GM18858 (cell line): Measurements from ENCODE around the gene NPBWR2.

Experiments
- ATAC-seq: cut with Tn5 transposase; IDR thresholded peaks from one replicate; pipeline ENCODE4 v1.9.1; 2021; ENCODE audit not compliant: unreplicated experiment

Gene NPBWR2

DNA sequence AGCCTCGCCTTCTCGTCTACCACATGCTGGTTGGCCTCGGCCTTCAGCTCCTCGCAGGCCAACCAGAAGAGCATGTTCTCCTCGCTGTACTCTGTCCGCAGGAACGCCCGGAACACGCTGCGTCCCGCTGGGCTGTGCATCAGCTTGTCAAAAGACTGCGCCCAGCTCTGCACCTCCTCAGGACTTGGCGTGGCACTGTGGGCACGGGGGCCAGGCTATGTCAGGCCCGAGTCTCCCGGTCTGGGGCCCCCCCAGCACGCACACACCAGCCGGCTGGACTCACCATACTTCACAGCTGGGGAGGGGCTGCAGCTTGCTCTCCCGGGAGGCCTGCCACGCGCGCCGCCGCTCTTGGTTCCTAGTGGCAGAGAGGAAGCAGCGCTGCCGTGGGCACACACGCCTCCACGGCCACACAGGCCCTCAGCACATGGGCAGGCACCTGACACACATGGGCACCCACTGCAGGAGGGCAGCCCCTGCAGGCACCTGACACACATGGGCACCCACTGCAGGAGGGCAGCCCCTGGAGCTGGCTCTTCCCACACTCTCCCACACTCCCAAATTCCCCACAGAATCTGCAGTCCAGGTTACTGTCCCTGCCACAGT lies 33.1 kb downstream of the NPBWR2 start:
- no peak for ATAC-seq

DNA sequence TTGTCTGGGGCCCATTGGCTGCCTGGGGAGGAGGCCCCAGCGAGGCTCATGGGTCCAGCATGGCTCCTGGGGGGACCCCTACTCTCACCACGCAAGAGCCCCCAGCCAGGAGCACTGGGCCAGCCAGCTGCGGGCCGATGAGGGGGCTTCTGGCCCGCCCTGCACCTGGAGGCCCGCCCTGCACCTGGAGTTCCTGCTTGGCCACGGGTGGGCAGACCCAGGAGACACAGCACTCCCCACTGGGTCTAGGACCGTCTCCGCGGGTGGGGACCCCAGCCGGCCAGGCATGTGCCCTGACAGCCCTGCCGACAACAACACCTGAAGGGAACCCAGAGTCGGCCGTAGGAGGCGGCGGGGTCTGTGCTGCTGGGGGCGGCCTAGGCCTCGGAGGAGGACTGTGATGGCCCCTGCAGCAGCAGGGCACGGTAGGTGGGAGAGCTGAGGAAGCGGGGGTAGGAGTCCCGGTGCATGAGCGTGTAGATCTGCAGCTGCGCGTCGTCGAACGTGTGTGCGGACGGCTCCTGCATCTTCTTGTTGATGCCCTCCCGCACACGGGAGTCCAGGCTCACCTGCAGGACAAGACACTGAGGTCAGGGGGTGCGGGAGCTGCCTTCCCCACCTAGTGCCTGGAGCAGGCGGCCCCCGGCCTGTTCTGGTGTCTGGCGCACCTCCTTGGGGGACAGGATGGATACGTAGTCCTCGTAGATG lies 33.7 kb downstream of the NPBWR2 start:
- ATAC-seq = no peak

DNA sequence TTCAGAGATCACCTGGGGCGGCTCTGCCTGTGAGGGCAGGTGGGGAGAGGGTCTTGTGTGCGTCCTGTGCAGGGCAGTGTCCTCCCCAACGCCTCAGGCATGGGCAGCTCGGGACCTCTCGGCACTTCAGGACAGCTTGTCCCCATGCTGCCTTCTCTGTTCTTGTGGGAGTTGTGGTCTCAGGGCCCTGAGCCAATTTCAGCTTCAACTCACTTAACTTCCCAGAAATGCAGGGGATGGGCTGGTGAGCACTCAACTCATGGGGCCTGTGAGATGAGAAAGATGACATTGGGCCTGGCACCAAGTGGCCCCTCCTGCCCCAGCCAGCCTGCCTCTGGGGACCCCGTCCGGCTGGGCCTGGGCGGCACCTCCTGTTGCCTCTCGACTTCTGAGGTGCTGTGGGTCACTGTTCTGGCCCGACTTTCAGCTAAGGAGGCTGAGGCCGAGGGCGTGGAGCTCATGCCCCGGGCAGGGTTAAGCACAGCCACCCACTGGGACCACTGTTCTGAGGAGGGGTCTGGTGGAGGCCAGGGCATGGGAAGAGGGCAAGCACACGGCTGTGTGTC lies 34.8 kb downstream of the NPBWR2 start:
- ATAC-seq = no peak

DNA sequence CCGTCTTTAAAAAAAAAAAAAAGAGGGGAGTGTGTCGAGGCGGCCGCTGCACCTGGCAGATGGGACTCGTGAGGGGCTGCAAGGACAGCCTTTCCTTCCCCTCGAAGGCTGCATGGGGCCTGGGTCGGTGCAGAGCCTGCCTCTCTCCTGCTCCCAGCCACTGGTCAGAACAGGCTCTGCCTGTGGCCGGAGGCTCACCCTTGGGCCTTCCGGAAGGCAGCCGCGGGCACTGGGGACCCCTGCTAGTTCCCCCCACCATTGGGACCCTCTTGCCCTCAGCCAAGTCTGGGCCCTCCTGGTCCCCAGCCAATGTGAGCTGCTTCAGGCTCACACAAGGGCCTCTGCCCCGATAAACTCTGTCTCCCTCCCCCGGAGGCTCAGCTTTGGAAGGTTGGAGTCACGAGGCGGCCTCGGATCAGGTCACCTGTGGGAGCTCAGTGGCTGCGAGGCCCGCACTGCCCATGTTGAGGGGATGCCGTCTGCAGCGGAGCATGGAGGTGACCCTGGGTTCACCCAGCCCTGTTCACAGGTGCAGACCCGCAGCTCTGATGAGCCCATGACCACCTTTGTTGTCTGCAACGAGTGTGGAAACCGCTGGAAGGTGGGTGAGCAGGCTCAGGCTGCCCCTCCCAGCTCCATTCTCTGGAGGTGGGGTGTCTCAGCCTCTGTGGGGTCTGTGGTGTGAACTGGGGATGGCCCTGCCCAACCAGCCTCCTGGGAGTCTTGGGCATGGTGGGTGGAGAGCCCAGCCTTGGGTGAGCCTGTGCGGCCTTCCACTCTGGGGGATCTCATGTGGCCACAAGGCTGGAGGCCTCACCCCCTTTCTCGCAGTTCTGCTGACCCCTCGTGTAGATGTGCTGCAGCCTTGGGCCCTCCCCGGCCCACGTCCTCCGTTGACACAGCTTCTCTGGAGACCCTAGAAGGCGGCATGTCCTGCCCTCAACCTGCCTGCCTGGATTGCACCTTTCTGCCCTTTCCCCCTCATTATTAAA lies 35.7 kb downstream of the NPBWR2 start:
- no peak for ATAC-seq

DNA sequence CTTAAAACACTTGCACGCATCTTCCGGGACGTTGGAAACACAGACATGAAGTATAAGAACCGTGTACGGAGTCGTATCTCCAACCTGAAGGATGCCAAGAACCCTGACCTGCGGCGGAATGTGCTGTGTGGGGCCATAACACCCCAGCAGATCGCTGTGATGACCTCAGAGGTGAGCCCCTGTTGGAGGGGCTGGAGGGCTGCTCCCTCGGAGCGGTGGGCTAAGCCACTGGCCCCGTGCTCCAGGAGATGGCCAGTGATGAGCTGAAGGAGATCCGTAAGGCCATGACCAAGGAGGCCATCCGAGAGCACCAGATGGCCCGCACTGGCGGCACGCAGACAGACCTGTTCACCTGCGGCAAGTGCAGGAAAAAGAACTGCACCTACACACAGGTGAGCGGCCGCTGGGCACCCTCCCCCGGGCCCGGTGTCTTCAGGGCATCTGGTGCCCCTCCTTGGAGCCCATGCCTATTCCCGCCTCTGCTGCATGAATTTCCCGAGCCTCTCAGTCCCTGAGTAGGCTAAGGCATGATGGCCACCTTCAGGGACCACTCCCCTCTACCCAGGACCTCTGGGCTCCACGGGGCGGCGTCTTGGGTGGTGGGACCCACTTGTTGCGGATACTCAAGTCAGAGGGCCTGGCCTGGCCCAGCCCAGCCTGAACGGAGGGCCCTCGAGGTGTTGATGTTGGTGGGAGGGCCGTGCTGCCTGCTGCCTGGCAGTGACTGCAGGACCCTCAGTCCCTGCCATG lies 36.9 kb downstream of the NPBWR2 start:
- ATAC-seq = no peak

DNA sequence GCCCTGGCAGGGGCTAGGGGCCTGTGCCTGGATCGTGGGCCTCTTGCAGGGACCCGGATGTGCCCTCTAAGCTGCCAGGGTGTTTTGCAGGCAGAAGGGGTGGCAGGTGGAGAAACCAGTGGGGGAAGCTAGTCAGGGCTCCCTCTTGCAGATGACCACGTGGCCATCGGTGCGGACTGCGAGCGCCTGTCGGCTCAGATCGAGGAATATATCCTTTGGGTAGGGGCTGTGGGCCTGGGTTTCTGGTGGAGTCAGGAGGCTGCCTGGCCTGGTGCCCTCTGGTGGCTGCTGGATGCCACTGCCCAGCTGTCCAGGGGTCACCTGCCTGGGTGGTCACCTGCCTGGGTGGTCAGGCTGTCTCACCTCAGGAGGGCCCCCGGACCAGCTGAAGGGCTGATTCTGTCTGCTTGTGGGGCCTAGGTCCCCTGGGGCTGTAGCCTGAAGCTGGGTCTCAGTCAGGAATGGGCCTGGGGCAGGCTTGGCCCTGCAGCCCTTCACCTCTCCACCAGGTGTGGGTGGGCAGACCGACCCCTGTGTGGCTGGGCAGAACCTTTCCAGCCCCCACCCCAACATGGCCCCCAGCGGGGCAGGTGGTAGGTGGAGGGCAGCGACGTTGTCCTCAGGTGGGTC lies 37.6 kb downstream of the NPBWR2 start:
- ATAC-seq = no peak

DNA sequence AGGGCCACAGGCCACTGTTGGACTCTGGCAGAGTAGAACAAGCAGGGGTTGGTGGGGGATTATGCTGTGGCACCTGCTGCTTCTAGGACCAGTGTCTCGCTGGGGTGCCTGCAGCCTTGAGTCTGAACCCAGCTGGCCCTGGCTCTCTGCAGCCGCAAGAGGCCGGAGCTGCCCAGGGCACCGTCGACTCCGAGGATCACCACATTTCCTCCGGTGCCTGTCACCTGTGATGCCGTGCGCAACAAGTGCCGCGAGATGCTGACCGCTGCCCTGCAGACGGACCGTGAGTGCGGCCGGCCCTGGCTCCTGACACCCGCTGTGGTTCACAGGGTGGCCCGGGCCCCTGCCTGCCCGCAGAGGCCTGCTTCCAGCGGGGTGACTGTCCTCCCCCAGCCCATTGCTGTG lies 38.2 kb downstream of the NPBWR2 start:
- no peak for ATAC-seq

DNA sequence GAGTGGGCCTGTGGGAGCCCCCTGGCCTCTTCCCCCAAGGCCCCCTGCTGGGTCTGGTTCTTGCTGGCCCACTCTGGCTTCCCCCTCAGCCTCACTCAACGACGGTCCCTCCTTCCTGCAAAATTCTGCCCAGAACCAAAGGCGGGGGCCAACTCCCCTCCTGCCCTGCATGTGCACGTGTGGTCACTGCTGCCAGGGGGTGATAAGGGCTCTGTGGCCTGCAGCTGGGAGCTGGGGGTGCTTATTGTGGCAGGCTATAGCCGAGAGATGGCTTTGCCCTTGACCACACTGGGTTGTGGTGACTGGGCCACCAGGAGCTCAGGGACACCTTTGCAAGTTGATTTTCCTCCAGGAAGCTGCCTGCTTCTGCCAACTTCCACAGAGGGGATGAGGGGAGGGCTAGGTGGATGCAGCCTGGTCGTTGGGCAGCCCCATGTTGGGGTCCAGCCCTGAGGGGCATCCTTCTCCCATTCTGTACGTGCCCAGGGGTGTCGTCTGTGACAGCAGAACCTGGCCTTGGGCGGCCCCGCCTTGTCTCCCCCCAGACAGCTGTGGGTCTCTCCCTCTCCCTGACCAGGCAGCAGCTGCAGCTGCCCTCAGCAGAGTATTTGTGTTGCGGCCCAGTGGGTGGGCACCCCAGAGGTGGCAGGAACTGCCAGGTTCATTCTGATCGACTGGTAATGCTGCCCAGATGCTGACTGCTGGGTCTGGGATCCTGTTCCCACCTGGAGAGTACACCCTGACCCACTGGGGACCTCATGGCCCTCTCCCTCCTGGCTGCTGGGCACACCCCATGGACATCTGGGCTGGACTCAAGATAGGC lies 38.8 kb downstream of the NPBWR2 start:
- ATAC-seq = no peak

DNA sequence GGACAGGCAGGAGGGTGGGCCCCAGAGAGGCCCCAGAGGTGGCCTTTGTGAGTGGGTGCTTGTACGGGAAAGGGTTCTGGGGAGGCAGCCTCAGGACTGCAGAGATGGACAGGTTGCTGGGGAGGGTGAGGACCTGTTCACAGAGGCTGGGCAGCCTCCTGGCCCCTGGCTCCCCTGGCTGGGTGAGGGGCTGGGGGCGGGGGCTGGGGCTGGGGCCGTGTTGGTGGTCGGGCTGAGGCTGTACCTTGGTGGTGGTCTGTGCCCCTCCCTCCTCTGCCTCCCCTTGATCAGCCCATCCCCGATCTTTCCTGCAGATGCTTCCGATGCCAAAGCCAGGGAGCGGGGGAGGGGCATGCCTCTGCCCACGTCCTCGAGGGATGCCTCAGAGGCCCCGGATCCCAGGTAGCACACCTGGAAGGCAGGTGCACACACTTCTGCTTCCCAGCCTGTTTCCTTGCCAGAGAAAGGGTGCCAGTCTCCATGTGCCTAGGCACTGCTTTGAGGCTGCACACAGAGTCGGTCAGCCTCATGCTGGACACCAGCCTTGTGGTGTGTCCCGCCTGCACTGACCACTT lies 39.5 kb downstream of the NPBWR2 start:
- no peak for ATAC-seq

DNA sequence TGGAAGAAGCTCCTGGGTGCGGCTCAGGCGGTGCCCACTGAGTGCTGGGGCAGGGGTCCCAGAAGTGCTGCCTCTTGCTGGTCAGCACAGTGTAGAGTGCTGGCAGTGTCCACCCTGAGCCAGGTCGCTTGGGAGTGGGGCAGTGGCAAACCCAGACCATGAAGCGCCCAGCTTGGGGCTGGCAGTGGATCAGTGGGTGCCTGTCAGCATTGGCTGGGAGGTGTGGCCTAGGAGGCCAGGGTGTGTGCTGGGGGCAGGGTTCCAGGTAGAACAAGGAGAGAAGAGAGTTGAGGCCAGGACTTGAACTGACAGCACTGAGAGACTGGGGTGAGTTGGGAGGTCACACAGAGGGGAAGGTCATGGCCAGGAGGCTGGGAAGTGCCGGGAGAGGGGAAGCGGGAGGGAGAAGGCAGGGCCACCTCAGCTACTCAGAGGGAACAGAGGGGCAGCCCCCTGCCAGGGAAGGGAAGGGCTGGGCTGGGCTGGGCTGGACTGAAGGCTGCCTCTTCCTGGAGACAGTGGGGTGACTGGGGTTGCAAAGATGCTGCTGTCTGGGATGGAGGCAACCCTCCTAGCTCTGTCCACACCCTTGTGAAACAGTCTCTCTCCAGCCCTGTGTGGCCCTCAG lies 40.2 kb downstream of the NPBWR2 start:
- ATAC-seq = no peak

DNA sequence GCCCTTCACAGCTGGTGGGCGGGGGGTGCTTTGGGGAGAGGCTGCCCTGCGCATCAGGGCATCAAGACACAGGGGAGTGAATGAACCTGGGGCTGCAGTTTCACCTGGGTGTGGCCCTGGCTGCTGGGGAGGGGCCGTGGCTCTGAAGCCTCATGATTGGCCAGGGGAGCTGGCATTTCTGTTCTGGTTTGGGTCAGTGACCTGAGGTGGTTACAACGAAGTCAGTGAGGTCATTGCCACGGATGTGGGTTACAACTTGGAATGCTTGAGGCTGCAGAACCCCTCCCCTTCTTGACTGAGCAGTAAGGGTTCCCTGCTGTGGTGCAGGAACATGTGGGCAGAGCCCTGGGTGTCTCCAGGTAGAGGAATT lies 41.4 kb downstream of the NPBWR2 start:
- no peak for ATAC-seq

DNA sequence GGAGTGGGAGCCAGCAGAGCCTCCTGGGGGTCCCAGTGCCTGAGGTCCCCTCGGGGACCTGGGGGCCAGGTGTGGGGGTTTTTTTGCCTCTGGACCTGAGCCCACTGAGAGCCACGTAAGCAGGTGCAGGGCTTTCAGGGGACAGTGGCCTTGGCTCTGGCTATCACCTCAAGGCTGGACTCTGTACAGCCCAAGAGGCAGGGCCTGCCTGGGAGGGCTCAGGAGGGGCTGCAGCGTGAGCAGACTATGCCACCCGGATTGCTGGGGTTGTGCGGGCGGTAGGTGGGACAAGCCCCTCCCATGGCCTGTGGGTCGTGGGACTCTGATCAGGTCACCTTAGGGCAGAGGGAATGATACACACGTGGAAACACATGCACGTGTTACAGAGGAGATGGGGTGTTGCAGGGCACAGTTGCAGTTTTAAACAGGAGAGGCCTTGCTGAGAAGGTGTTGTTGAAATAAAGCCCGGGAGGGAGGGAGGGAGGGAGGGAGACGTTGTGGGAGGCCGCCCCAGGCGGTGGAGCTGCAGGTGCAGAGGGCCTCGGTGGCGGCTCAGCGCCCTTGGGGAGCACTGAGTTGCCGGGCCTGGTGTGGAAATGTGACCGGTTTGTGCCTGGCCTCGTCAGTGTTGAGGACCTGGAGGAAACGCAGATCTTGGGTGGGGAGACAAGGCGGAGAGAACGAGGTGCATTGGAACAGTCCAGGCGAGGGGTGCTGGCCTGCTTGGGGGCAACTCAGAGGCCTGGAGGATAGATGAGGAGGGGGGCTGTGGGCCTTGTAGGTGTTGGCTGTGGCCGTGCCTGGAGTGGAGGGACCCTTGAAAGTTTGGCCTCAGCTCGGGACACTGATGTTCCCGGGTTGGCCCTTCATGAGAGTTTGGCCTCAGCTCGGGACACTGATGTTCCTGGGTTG lies 42.0 kb downstream of the NPBWR2 start:
- ATAC-seq = no peak

DNA sequence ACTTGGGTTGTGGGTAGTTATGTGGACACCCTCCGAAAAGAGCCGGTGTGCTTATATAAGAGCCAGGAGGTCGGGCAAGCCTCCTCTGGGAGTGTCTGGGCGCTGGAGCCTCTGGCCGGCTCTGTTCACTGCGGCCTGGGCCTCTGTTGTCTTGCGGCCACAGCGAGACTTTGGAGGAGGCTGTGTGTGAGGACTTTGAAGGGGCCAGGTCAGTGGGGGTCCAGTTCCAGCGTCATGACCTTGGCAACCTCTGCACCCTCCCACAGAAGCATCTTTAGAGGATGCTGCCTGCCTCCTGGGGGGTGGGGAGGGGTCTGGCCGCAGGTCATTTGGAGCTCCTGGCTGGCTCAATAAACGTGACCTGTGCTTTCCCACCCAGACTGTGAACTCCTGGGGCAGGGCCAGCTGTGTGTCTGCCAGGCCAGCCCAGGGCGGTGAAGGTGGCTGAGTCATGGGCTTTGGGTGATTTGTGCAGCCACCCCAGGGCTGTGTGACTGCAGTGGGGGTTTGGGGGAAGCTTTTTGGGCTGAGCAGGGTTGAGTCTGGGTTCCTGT lies 43.1 kb downstream of the NPBWR2 start:
- no peak for ATAC-seq

DNA sequence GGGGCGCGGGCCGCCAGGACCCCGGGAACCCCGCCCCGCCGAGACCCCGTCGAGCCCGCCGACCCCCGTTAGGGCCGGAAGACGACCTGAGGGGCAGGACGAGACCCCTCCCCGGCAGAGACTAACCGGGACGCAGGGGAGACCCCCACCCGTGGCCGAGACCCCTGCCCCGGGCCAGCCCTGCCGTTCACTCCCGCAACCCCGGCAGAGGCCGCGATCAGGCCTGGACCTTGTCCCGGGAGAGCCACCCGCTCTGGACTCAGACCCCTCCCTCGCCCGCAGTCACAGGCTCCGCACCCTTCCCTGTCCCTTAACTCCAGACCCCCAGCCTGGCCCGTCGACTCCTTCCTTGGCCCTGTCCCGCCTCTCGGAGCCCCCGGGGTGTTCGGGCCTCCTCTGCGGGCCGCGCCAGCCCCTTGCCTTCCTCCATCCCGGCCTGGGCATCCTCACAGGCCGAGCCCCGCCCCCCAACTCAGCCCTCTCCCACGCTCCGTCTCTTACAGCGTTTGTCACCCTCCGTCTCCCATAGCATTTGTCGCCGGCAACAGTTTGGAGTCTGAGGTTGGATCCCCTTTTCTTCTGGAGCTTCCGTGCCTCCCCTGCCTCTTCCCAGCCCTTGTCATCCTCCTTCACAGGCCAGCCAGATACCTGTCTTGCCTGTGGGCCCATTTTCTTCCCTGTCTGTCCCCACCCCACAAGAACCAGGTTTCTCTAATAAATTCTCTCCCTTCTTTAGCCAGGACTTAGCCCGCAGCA lies 43.8 kb downstream of the NPBWR2 start:
- no peak for ATAC-seq

DNA sequence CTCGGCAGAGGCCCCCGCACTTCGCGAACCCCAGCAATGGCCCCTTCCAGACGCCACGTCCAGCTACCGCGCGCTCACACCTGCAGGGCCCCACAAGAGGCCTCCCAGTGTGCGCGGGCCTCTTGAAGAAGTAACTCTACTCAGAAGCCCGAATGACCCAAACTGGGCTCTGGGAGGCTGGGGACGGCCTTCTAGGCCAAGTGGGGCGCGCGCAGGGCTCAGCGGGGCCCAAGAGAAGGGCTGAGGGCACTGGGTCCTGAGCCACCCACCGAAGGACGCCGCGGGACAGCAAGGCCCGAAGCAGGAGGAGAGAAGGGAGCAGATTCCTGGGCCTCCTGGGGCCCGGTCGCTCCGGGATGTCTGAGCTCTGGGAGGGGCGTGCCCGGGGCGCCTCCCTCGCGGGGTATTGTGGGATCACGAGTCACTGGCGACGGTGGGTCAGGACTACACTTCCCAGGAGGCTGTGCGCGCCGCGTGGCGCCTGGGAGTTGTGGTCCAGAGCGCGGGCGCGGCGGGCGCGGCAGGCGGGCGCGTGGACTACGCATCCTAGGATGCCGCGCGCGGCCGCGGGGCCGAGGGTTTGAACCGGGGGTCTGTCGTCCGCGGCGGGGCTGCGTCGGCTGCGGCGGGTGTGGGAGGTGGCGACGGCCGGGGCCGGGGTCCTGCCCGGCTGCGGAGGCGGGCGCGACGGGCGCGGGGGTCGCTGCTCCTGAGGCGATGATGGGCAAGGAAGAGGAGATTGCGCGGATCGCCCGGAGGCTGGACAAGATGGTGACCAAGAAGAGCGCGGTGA lies 44.6 kb downstream of the NPBWR2 start, which contains the start of gene TCEA2:
Gene TCEA2 (plus strand): TSS at position 603 of the 793 bp plus-strand sequence. CDS start 115 bp downstream, at position 718.
- ATAC-seq = no peak

DNA sequence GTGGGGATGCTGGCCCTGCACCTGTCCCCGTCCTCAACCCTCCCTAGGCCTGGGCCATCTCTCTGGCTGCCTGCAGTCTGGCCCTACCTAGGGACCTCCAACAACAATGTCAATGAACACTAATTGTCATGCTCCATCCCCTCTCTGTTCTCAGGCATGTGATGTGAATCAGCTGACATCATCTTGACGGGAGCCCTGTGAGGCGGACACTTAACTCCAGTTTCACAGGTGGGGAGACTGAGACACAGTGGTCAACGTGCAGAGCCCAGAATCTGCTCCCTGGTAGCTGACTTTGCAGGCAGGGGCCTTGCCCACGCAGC lies 45.1 kb downstream of the NPBWR2 start:
- ATAC-seq = no peak
